NCI-H1694 (cell line): ENCODE measurements around the gene LYZL2.
"Not testable (repeated sequence)": the region's sequence is repeated elsewhere in the genome, so short reads cannot be mapped to it uniquely, and the experiment has no call there.

Source experiments
- DNase-seq: peaks from one replicate; lab custom pipeline; 2025; lab: John Stamatoyannopoulos, UW

The LYZL2 gene

DNA sequence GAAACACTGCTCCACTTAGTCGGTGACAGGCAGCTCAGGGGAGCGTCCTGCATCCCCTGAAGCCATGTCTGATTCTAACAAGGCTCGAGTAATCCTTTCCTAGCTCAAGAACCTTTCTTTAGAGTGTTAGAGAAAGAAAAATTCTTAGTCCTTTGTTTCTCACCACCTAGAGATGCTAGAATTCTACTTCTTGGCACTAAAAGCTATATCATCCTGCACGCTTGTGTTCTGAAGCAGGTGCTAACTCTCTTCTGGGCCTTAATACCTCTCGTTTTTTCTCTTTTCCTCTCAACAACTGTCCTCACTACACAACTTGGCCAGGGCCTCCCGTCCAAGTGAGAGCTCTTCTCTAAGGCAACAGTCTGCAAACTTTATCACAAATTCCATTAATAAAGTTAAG, at the start of gene LYZL2:
TSS of gene LYZL2 (minus strand) at position 101 of the 400 bp plus-strand sequence. CDS start 2,838 bp downstream, outside the sequence.
- no peak for DNase-seq

- not testable (repeated sequence) for DNase-seq
Observed at GRCh38 chr10:30677616-30678015, 48.1 kb upstream of the LYZL2 start.

DNA sequence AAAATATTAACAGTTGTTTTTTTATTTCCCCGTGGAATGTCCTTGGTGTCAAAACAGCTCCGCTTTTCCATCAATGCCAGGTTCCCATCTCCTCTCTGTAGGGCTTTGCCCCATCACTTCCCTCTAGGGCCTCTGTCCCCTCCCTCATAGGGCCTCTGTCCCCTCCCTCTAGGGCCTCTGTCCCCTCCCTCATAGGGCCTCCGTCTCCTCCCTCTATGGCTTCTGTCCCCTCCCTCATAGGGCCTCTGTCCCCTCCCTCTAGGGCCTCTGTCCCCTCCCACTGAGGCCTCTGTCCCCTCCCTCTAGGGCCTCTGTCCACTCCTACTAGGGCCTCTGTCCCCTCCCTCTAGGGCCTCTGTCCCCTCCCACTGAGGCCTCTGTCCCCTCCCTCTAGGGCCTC, 47.6 kb upstream of the LYZL2 start:
- DNase-seq, result not testable (repeated sequence)

GRCh38 chr10:30675791-30676718, 46.5 kb upstream of the LYZL2 start:
- DNase-seq, result no peak

DNA sequence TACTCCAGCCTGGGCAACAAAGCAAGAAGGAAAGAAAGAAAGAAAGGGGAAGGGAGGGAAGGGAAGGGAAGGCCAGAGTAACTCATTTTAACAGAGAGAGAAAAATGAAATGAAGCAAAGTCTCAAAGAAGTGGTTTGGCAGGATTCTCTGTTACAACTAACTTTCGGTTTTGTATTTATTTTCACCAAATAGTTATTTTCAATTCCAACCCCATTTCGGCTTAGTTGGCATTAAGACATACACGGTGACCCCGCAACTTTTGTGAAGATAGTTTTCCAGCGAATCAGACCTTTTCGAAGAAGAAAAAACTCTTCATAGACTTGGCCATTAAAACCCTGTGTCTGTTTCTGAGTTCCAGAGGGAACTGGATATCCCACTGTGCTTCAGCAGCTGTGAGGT, 45.2 kb upstream of the LYZL2 start:
- DNase-seq, result no peak

DNA sequence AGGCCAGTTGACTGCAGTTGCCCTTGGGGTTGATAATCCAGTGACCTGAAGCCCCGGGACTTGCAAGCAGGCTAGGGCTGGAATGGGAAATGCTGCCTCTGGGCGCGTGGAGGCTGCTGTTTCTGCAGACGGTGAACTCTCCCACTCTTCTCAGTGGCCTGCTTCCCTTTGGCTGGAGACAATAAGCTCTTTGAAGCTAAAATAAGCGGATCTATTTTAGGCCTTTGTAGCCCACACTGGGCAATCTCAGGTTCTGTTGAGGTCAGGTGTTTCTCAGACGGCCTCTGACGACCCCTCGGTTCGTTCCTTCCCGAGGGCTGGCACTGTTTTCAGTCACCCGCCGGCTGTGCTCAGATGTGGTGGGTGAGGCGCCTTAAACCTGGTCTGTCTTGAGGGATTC, 43.7 kb upstream of the LYZL2 start:
- not testable (repeated sequence) for DNase-seq

DNA sequence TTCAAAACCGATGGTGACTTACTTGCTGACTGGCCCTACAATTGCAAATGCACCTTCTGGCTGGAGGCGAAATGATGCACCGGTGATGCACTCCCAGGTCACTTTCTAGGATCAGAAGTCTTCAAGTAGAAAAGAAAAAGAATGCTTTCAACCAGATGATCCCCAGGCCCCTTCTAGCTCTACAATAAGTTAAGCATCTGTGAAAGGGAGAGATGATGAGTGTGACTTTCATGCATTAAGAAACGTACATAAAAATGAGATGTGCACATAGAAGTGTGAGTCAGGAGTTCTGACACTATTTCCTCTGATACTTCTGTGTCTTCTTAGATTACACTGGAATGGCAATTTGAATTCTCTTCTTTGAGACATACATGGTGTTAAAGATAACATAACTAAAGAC, 42.8 kb upstream of the LYZL2 start:
- DNase-seq, result not testable (repeated sequence)

GRCh38 chr10:30671026-30671616, 41.6 kb upstream of the LYZL2 start:
- peak; percentile 50 for DNase-seq

DNA sequence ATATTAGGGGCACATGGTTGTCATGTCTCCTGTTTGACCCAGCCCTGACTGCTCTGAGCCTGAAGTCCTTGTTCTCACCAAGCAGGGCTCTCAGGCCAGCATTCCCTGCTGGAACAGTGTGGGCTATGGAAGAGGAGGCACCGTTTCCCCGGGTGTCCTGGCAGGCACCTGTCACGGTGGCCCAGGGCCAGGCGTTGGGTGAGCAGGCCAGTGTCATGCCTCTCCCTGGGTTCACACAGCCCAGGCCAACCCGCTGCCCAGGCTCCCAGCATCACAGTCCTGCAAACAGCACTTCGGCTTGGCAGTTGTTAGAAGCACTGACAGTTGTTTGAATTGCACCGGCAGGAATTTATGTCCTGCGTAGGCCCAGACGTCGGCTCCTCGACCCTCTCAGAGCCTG, 38.4 kb upstream of the LYZL2 start:
- DNase-seq, result not testable (repeated sequence)

GRCh38 chr10:30663403-30663802, 33.9 kb upstream of the LYZL2 start:
- DNase-seq, result not testable (repeated sequence)

GRCh38 chr10:30662814-30663213, 33.3 kb upstream of the LYZL2 start:
- DNase-seq, result no peak

- DNase-seq, result not testable (repeated sequence)
Observed at GRCh38 chr10:30660314-30660713, 30.8 kb upstream of the LYZL2 start.

- no peak for DNase-seq
Observed at GRCh38 chr10:30656233-30656632, 26.7 kb upstream of the LYZL2 start.

DNA sequence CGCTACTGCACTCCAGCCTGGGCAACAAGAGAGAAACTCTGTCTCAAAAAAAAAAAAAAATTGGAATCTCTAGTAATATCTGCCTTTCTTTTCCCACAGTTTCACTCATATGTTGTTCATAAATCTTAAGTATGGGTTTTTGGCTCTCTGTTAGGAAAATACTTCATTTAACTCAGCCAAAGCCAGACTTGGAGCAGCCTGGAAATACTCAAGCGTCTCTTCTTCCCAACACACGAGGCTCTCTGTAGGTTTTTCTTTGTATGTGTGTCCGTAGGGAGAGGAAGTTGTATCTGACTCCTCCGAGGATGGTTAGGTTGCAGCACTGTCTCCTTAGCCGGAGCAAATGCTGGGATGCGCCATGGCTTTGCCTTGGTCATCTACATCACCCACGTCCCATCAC, 25.4 kb upstream of the LYZL2 start:
- not testable (repeated sequence) for DNase-seq

DNA sequence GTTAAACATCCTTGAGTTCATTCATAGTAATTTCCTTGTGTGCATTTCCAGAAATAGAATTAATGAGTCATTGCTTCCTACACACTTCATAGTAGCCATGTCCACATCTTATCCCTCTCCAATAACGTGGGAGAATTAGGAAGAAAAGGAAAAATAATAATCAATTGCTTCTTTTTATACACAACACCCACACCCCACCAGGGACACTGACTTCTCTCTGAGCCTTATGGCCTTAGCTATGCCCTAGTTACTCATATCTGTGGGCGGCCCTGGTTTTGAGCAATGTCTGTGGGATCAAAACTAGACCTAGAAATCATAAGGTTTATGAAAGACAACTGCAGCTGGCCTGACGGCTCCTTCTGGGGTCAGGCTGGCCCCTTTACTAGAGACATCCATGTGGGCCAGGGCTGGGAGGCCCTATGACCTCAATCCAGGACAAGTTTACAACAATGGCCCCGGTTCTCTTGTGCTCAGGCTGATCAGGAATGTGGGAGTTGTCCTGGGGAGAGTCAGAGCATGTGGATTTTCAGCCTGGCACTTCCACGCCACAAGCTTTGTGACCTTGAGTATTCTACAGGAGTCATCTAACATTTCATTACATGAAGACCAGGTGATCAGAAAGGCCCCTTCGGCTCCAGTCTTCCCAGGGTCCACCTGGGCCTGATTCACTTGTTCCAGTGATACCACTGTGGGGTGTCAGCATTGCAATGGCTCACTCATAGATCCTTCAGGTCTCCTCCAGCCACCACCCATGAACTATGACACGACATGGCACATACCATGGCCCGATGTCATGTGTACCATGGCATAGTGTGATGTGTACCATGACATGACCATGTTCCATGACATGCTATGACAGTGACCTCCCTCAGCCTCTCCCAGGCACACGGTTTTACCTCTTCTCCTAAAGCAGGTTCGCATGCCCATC, 22.2 kb upstream of the LYZL2 start:
- not testable (repeated sequence) for DNase-seq

DNA sequence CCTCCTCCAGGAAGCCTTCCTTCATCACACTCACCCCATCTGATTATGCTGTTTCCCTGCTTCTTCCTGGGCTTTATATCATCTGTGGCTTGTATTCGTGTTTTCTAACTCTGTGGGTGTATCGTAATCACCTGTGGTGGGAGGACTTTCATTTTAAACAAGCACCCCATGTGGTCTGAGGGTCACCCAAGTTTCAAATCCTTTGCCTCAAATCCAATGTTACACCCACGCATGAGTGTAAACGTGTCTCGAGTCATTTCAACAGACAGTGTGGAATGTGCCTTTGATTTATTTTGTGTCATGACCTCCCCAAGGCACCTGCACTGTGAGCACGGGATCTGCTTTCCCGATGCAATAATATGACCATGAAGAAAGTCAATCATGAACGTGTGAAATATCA, 17.5 kb upstream of the LYZL2 start:
- DNase-seq, result no peak

GRCh38 chr10:30645340-30645827, 15.8 kb upstream of the LYZL2 start:
- no peak for DNase-seq

DNA sequence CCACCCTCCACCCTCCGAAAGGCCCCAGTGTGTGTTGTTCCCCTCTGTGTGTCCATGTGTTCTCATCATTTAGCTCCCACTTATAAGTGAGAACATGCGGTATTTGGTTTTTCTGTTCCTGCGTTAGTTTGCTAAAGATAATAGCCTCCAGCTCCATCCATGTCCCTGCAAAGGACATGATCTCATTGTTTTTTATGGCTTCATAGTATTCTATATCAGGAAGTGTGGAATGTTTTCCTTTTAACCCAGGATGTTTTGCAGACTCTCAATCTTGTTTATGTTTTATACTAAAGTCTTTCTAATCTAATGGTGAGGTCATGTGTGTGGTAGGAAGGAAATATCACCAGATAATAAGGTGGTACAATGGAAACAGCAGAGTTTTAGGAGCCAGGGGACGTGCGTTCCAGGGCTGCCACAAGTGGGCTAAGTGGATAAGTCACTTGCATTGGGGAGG, 14.9 kb upstream of the LYZL2 start:
- not testable (repeated sequence) for DNase-seq

- DNase-seq, result not testable (repeated sequence)
Observed at GRCh38 chr10:30643557-30644199, 14.1 kb upstream of the LYZL2 start.

DNA sequence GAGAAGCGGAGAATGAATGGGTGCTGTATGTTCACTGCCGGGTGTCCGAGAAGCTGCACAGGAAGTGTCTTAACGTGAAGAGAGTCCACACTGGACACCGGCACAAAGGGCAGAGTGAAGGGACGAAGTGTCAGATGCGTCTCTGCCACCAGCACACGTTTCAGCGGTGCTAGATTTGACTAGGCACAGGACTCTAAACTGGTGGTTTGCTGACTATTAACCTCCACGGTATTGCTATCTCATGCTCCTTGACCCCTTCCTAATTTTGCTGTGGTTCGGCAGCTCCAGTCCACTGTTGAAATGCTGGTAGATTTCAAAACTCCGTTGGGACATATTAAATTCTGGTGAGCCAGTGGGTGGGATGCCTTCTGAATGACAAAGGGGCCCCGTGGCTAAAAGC, 13.3 kb upstream of the LYZL2 start:
- not testable (repeated sequence) for DNase-seq
